Heart left ventricle (tissue), 16 donors: ENCODE results near the gene LRMDA. TPM values are rescaled to one million over a fixed set of nuclear protein-coding genes. Genes with fewer than 3 reads are reported as not detected.
A peak's percentile ranks its signal among the peaks of the same experiment; 100 is the strongest.

Experiments
- ATAC-seq, 4 donors: fragments of 200-7000 bp; cut with Tn5 transposase; one replicate each; pipeline ENCODE4 v1.9.1; 2020 to 2022; ENCODE audit warnings: moderate library complexity in 4 of 4, mild to moderate bottlenecking in 3 of 4, moderate number of reproducible peaks in 1 of 4
- DNase-seq, 5 donors: peaks; one replicate each; pipeline ENCODE4 v3.0.0-alpha.2; 2020
- H3K27ac ChIP-seq, 12 donors: fragments of 200-600 bp; sonication (generic) in 4 of 12; one replicate each; pipeline versions ENCODE4 v1.5.0 to v1.8.0; 2016 to 2022; ENCODE audit warnings: mild to moderate bottlenecking in 2 of 12
- H3K27me3 ChIP-seq, 9 donors: fragments of 200-600 bp; sonication (generic) in 2 of 9; one replicate each; pipeline versions ENCODE4 v1.5.1 to v1.8.0; 2016 to 2022; ENCODE audit warnings: mild to moderate bottlenecking in 3 of 9
- H3K36me3 ChIP-seq, 9 donors: fragments of 200-600 bp; sonication (generic) in 2 of 9; one replicate each; pipeline versions ENCODE4 v1.5.0 to v1.8.0; 2018 to 2022; ENCODE audit warnings: mild to moderate bottlenecking in 2 of 9
- H3K4me1 ChIP-seq, 12 donors: fragments of 200-600 bp; sonication (generic) in 4 of 12; one replicate each; pipeline versions ENCODE4 v1.5.0 to v1.8.0; 2016 to 2022; ENCODE audit warnings: mild to moderate bottlenecking in 3 of 12
- H3K4me3 ChIP-seq, 12 donors: fragments of 200-600 bp; sonication (generic) in 4 of 12; one replicate each; pipeline versions ENCODE4 v1.5.0 to v1.8.0; 2017 to 2022; ENCODE audit warnings: mild to moderate bottlenecking in 9 of 12, moderate library complexity in 4 of 12
- H3K9me3 ChIP-seq, 12 donors: fragments of 200-600 bp; sonication (generic) in 4 of 12; one replicate each; pipeline versions ENCODE4 v1.5.0 to v1.8.0; 2016 to 2022; ENCODE audit warnings: mild to moderate bottlenecking in 1 of 12
- CTCF ChIP-seq, 12 donors: fragments of 200-600 bp; sonication (generic) in 4 of 12; IDR thresholded peaks; one replicate each; pipeline versions ENCODE4 v1.5.0 to v1.8.0; 2018 to 2022; ENCODE audit warnings: antibody characterized with exemption in 12 of 12, mild to moderate bottlenecking in 5 of 12
- POLR2A ChIP-seq, 2 donors: fragments of 450-650 bp; IDR thresholded peaks; one replicate each; pipeline ENCODE4 v1.6.1; 2017; ENCODE audit warnings: antibody characterized with exemption in 2 of 2, mild to moderate bottlenecking in 2 of 2, moderate library complexity in 2 of 2
- WGBS, 4 donors: extraction: QIAGEN DNeasy Blood & Tissue Kit in 2 of 4; methylation state at CpG; one replicate each; pipeline versions ENCODE4 v1.1.5 to v1.1.7; 2013 to 2018; 5-methylcytosine and 5-hydroxymethylcytosine counted together
- intact Hi-C, 10 donors: fragments of 100-400 bp; cut with DNase I; formaldehyde crosslinking; loops; one replicate each; pipeline versions ENCODE4 v1.11.1 to v1.14.2; 2022
- polyA plus RNA-seq, 2 donors: library from polyadenylated mRNA; stranded (reverse); fragments of 200-250 nt; gene quantifications; one replicate each; pipeline ENCODE4 v1.2.3, GENCODE V29; 2013
- total RNA-seq, 9 donors: library from RNA; depleted of rRNA in 2 of 9; stranded (reverse); fragments of >200 nt in 2 of 9; fragmentation: NEBNext Ultra II Directional in 3 of 9; extraction: Animal tissue kit (Norgen Biotek cat#: 25700) in 3 of 9; gene quantifications; one replicate each; pipeline versions ENCODE4 v1.1.0 to v1.2.4, GENCODE V29; 2016 to 2023
- donor health status: ischemic (EF 13 %, LVEDD 7.1; RV severe dilation, severe dysfunction).
- donor health status: healthy with polysubstance abuse.
- donor health status: DM: no; HTN: yes; CAD: no.
- donor health status: DM: no; HTN: no; CAD: no.
- donor health status: ischemic (EF 25% LVEDD 6.9; RV normal size, moderate dysfunction).
- donor health status: ischemic (EF 25% LVEDD 5.7; RV mildly dilated, moderate dysfunction).
- donor health status: healthy.
- donor health status: DM: yes; HTN: yes; CAD: no.
- donor health status: ischemic (EF 35%, LVEDD 5.7; RV mildly dilated, moderate dysfunction).
- donor health status: nonischemic (EF 11% LVEDD 7.7; RV severe dilation, severe dysfunction).
- donor health status: DM: yes; HTN: yes; CAD: no.
- donor health status: PGD.
- donor health status: ischemic (EF 29% LVEDD 5.4; RV normal size, mild dysfunction).
- donor health status: nonischemic (EF 23%, LVEDD 6.1; RV moderate dilation, normal function).

Gene LRMDA
- total and polyA plus RNA-seq, 11 donors = 2.4 to 34.4 (median 14.9) TPM

- Histone ChIP-seq H3K36me3 (no peaks in the 10 kb centered on the region), H3K9me3 (peaks cover 0 to 10% (median 0%) of the 10 kb centered on the region in 12 donors), H3K4me1 (no peaks in the 10 kb centered on the region), H3K27me3 (no peaks in the 10 kb centered on the region), H3K4me3 (no peak overlapping the region), H3K27ac (no peak overlapping the region)
- DNase-seq (no peak), ATAC-seq (no peak)
- intact Hi-C loops = no loop called here
- TF ChIP-seq POLR2A (IDR thresholded peaks at IDR 0.05) = no peak
- TF ChIP-seq CTCF (IDR thresholded peaks at IDR 0.05) = no peak
- WGBS, 4 donors = 77 to 90% (median 84%) methylated on average over 2 of the region's 2 CpGs
These were observed 737.8 kb downstream of the LRMDA start for GRCh38 chr10:76169246-76169645.

- Histone ChIP-seq H3K4me1 (no peaks in the 10 kb centered on the region), H3K4me3 (no peak overlapping the region), H3K27me3 (no peaks in the 10 kb centered on the region), H3K9me3 (no peaks in the 10 kb centered on the region), H3K27ac (no peak overlapping the region), H3K36me3 (no peaks in the 10 kb centered on the region)
- WGBS, 4 donors = 83 to 94% (median 90%) methylated on average over 2 of the region's 2 CpGs
- ATAC-seq = no peak
- no peak for DNase-seq
- intact Hi-C loops = no loop called here
- TF ChIP-seq POLR2A (IDR thresholded peaks at IDR 0.05) (no peak), CTCF (IDR thresholded peaks at IDR 0.05) (no peak)
These were observed 740.6 kb downstream of the LRMDA start for GRCh38 chr10:76172020-76172419.

- ATAC-seq (peak in 1 of 4 donors; percentile 57), DNase-seq (no peak)
- Histone ChIP-seq H3K27ac (no peak overlapping the region), H3K4me3 (no peak overlapping the region), H3K9me3 (no peaks in the 10 kb centered on the region), H3K27me3 (no peaks in the 10 kb centered on the region), H3K36me3 (no peaks in the 10 kb centered on the region), H3K4me1 (peaks cover 0 to 6% (median 0%) of the 10 kb centered on the region in 12 donors)
- TF ChIP-seq CTCF (IDR thresholded peaks at IDR 0.05) (no peak), POLR2A (IDR thresholded peaks at IDR 0.05) (no peak)
- WGBS, 4 donors = 59 to 85% (median 73%) methylated on average over 9 of the region's 9 CpGs
- intact Hi-C loops = no loop called here
These were observed 744.2 kb downstream of the LRMDA start for GRCh38 chr10:76175533-76176165.

- 53 to 88% (median 77%) methylated on average over 9 of the region's 9 CpGs for WGBS, 4 donors
- no peak for TF ChIP-seq POLR2A (IDR thresholded peaks at IDR 0.05)
- TF ChIP-seq CTCF (IDR thresholded peaks at IDR 0.05) = no peak
- H3K4me3 ChIP-seq = no peak overlapping the region
- DNase-seq = no peak
- no peaks in the 10 kb centered on the region for H3K27me3 ChIP-seq
- ATAC-seq = peak in 1 of 4 donors; percentile 30
- H3K9me3 ChIP-seq = no peaks in the 10 kb centered on the region
- no peak overlapping the region for H3K27ac ChIP-seq
- intact Hi-C loops = no loop called here
- H3K36me3 ChIP-seq = no peaks in the 10 kb centered on the region
- peaks cover 0 to 6% (median 0%) of the 10 kb centered on the region in 12 donors for H3K4me1 ChIP-seq
These were observed 744.7 kb downstream of the LRMDA start for GRCh38 chr10:76176166-76176550.
